Smooth muscle cell (in vitro differentiated cells): ENCODE measurements around the gene TC2N. TPM values are rescaled to one million over a fixed set of nuclear protein-coding genes. Genes with fewer than 3 reads are reported as not detected.

Source experiments
- DNase-seq: peaks from one replicate; lab custom pipeline; 2025; ENCODE audit not compliant: unreplicated experiment; lab: John Stamatoyannopoulos, UW
- H2AFZ ChIP-seq: fragments of 200-600 bp; sonication (generic); 2 replicates; pipeline ENCODE4 v1.6.0; 2016; ENCODE audit warnings: antibody characterized with exemption, low read depth, mild to moderate bottlenecking
- H3F3A ChIP-seq: fragments of 200-600 bp; sonication (generic); 2 replicates; pipeline ENCODE4 v1.6.0; 2017; ENCODE audit warnings: antibody characterized with exemption, low read depth
- H3K27ac ChIP-seq: fragments of 200-600 bp; sonication (generic); 2 replicates; pipeline ENCODE4 v1.5.1; 2016; ENCODE audit warnings: low read depth, mild to moderate bottlenecking
- H3K27me3 ChIP-seq: fragments of 200-600 bp; sonication (generic); 2 replicates; pipeline ENCODE4 v1.6.1; 2016; ENCODE audit warnings: low read depth, mild to moderate bottlenecking
- H3K36me3 ChIP-seq: fragments of 200-600 bp; sonication (generic); 2 replicates; pipeline ENCODE4 v1.5.1; 2016; ENCODE audit warnings: low read depth
- H3K4me1 ChIP-seq: fragments of 200-600 bp; sonication (generic); 2 replicates; pipeline ENCODE4 v1.5.1; 2016; ENCODE audit warnings: low read depth
- H3K4me2 ChIP-seq: fragments of 200-600 bp; sonication (generic); 2 replicates; pipeline ENCODE4 v1.6.0; 2016; ENCODE audit warnings: mild to moderate bottlenecking
- H3K4me3 ChIP-seq: fragments of 200-600 bp; sonication (generic); 2 replicates; pipeline ENCODE4 v1.5.1; 2016; ENCODE audit warnings: mild to moderate bottlenecking
- H3K79me2 ChIP-seq: fragments of 200-600 bp; sonication (generic); 2 replicates; pipeline ENCODE4 v1.6.0; 2016; ENCODE audit warnings: low read depth, mild to moderate bottlenecking
- H3K9ac ChIP-seq: fragments of 200-600 bp; sonication (generic); 2 replicates; pipeline ENCODE4 v1.6.0; 2016; ENCODE audit warnings: low read depth
- H3K9me3 ChIP-seq: fragments of 200-600 bp; sonication (generic); replicated peaks from 2 replicates; pipeline ENCODE4 v1.5.1; 2016; ENCODE audit warnings: low read depth
- H4K20me1 ChIP-seq: fragments of 200-600 bp; sonication (generic); 2 replicates; pipeline ENCODE4 v1.6.0; 2016; ENCODE audit warnings: low read depth
- CTCF ChIP-seq: fragments of 200-600 bp; sonication (generic); IDR thresholded peaks from 2 replicates; pipeline ENCODE4 v1.5.1; 2017; ENCODE audit warnings: borderline replicate concordance, mild to moderate bottlenecking, antibody characterized with exemption; ENCODE audit not compliant: insufficient read depth, poor library complexity, severe bottlenecking
- WGBS: methylation state at CpG from one replicate; pipeline ENCODE4 v1.1.7; 2016; ENCODE audit warnings: low lambda C conversion rate; 5-methylcytosine and 5-hydroxymethylcytosine counted together
- polyA plus RNA-seq: library from polyadenylated mRNA; unstranded; fragments of >200 nt; fragmentation: Nextera tagmentation; extraction: Ambion mirVana; gene quantifications from 2 replicates; pipeline ENCODE4 v1.2.1, GENCODE V29; 2016
- total RNA-seq: library from RNA; depleted of rRNA; stranded (reverse); fragments of >200 nt; gene quantifications from 2 replicates; pipeline ENCODE4 v1.2.3, GENCODE V29; 2014

The TC2N gene
- total and polyA plus RNA-seq, 2 experiments from 2014 or later = 0.33 to 10.3 TPM

GRCh38 chr14:91902336-91902735 lies 35.0 kb upstream of the TC2N start:
- H4K20me1 ChIP-seq = no peaks in the 10 kb centered on the region
- WGBS = 85% methylated on average over 3 of the region's 3 CpGs
- no peak for TF ChIP-seq CTCF
- no peak overlapping the region for H3K4me3 ChIP-seq
- H3K27me3 ChIP-seq = no peaks in the 10 kb centered on the region
- no peak overlapping the region for H2AFZ ChIP-seq
- H3K4me2 ChIP-seq = no peak overlapping the region
- no peaks in the 10 kb centered on the region for H3K4me1 ChIP-seq
- H3K79me2 ChIP-seq = no peaks in the 10 kb centered on the region
- H3K9me3 ChIP-seq = no peaks in the 10 kb centered on the region
- no peak for DNase-seq
- H3K9ac ChIP-seq = no peak overlapping the region
- H3F3A ChIP-seq = no peaks in the 10 kb centered on the region
- no peak overlapping the region for H3K27ac ChIP-seq
- H3K36me3 ChIP-seq = no peaks in the 10 kb centered on the region

GRCh38 chr14:91901449-91902226 lies 34.3 kb upstream of the TC2N start:
- TF ChIP-seq CTCF = no peak
- no peaks in the 10 kb centered on the region for H3K79me2 ChIP-seq
- no peak overlapping the region for H2AFZ ChIP-seq
- no peak overlapping the region for H3K4me2 ChIP-seq
- DNase-seq = no peak
- H3K36me3 ChIP-seq = no peaks in the 10 kb centered on the region
- no peak overlapping the region for H3K27ac ChIP-seq
- H3F3A ChIP-seq = no peaks in the 10 kb centered on the region
- no peak overlapping the region for H3K9ac ChIP-seq
- H3K4me1 ChIP-seq = no peaks in the 10 kb centered on the region
- no peak overlapping the region for H3K4me3 ChIP-seq
- no peaks in the 10 kb centered on the region for H3K9me3 ChIP-seq
- no peaks in the 10 kb centered on the region for H3K27me3 ChIP-seq
- WGBS = 92% methylated on average over 9 of the region's 9 CpGs
- H4K20me1 ChIP-seq = no peaks in the 10 kb centered on the region

GRCh38 chr14:91899806-91900205 lies 32.5 kb upstream of the TC2N start:
- Histone ChIP-seq H3K9ac (no peak overlapping the region), H4K20me1 (no peaks in the 10 kb centered on the region), H3K79me2 (no peaks in the 10 kb centered on the region), H3K4me3 (no peak overlapping the region), H3K27ac (peak overlapping the region; percentile 42), H3F3A (no peaks in the 10 kb centered on the region), H3K27me3 (no peaks in the 10 kb centered on the region), H3K36me3 (no peaks in the 10 kb centered on the region), H3K4me2 (peak overlapping the region; percentile 21), H3K9me3 (no peaks in the 10 kb centered on the region), H3K4me1 (no peaks in the 10 kb centered on the region), H2AFZ (no peak overlapping the region)
- 51% methylated on average over 4 of the region's 4 CpGs for WGBS
- DNase-seq = no peak
- no peak for TF ChIP-seq CTCF

- Histone ChIP-seq H4K20me1 (no peaks in the 10 kb centered on the region), H3K27me3 (no peaks in the 10 kb centered on the region), H3K79me2 (no peaks in the 10 kb centered on the region), H2AFZ (no peak overlapping the region), H3K27ac (peak overlapping the region; percentile 42), H3K4me2 (peak overlapping the region; percentile 21), H3K4me3 (no peak overlapping the region), H3K4me1 (no peaks in the 10 kb centered on the region), H3K9me3 (no peaks in the 10 kb centered on the region), H3K36me3 (no peaks in the 10 kb centered on the region), H3F3A (no peaks in the 10 kb centered on the region), H3K9ac (no peak overlapping the region)
- no peak for TF ChIP-seq CTCF
- DNase-seq = no peak
- WGBS = 96% methylated on average over 4 of the region's 4 CpGs
Observed at GRCh38 chr14:91899213-91899612, 31.9 kb upstream of the TC2N start.
